Vagina (tissue), 2 donors: ENCODE measurements around the gene ABHD8. TPM values are rescaled to one million over a fixed set of nuclear protein-coding genes. Genes with fewer than 3 reads are reported as not detected.
A peak's percentile ranks its signal among the peaks of the same experiment; 100 is the strongest.

ENCODE experiments used
- DNase-seq, 2 donors: peaks; one replicate each; pipeline ENCODE4 v3.0.0-alpha.2; 2017; ENCODE audit errors: extremely low spot score in 2 of 2
- H3K27ac ChIP-seq: fragments of 200-600 bp; sonication (generic); one replicate; pipeline ENCODE4 v1.5.1; 2019
- H3K27me3 ChIP-seq: fragments of 200-600 bp; sonication (generic); one replicate; pipeline ENCODE4 v1.5.1; 2019
- H3K36me3 ChIP-seq, 2 donors: fragments of 200-600 bp; sonication (generic); one replicate each; pipeline ENCODE4 v1.5.1; 2017 to 2019
- H3K4me1 ChIP-seq: fragments of 200-600 bp; sonication (generic); one replicate; pipeline ENCODE4 v1.5.1; 2019
- H3K4me3 ChIP-seq, 2 donors: fragments of 200-600 bp; sonication (generic); 1 replicate in 1 of 2; 2 replicates in 1 of 2; pipeline ENCODE4 v1.5.1; 2016 to 2019
- H3K9me3 ChIP-seq: fragments of 200-600 bp; sonication (generic); one replicate; pipeline ENCODE4 v1.5.1; 2019
- POLR2A ChIP-seq, 2 donors: fragments of 450-650 bp; IDR thresholded peaks; one replicate each; pipeline ENCODE4 v1.6.1; 2017; ENCODE audit warnings: antibody characterized with exemption in 2 of 2, mild to moderate bottlenecking in 2 of 2, moderate library complexity in 2 of 2
- POLR2AphosphoS5 ChIP-seq, 2 donors: sonication (generic); formaldehyde crosslinking; IDR thresholded peaks; one replicate each; pipeline ENCODE4 v1.9.0; 2017; ENCODE audit warnings: antibody characterized with exemption in 2 of 2, mild to moderate bottlenecking in 2 of 2, low read depth in 1 of 2; ENCODE audit not compliant: insufficient read depth in 1 of 2
- intact Hi-C: fragments of 100-400 bp; cut with DNase I; formaldehyde crosslinking; loops from one replicate; pipeline ENCODE4 v1.15.1; 2023
- total RNA-seq: library from RNA; depleted of rRNA; stranded (reverse); fragments of >200 nt; gene quantifications from one replicate; pipeline ENCODE4 v1.2.3, GENCODE V29; 2016
- TF ChIP-seq, protein P1 (sequence below), 3 experiments: fragments of 450-650 bp in 2 of 3; fragments of 200-600 bp in 1 of 3; sonication (generic) in 1 of 3; IDR thresholded peaks; one replicate each; pipeline ENCODE4 v1.5.1; 2017 to 2019; ENCODE audit warnings: antibody characterized with exemption in 3 of 3, mild to moderate bottlenecking in 2 of 3, moderate library complexity in 2 of 3

Gene ABHD8
- total RNA-seq, 1 donor from 2014 or later, result 10.8 TPM

DNA sequence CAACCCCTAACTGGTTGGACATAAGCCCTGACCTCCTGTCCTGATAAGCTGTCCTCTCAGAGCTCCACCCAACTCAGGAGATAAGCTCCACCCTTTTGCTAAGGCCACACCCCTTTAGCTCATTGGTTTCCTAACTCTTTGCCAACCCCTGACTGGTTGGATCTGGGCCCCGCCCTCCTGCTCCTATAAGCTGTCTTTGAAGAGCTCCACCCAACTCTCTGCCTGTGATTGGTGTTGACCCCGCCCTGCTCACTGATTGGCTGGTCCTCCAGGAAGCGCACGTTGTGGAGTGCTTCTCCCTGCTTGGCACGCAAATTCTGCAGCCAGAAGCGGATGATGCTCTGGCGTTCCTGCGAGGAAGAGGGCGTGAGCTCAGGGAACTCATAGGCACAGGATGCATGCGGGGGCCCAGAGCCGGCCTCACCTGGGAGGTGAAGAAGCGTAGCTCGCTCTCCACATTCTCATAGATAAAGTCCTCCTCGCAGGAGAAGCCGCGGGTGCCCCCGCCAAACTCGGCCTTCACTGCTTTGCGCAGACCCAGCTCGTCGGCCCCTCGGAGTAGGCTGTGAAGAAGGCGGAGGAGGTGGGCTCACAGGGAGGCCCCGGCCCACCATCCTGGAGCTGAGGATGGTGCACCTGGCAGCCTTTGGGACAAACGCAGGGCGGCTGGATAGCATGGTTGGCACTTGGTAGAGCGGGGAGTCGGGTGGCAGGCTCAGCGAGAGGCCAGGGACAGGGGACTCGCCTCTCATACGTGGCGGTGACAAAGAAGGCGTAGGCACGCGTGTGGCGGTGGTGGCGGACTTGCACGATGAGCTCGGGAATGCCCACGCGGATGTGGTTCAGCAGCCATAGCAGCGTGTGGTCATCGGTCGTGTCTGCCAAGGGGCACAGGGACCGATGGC lies 29.7 kb upstream of the ABHD8 start:
- peaks cover 53% of the 10 kb centered on the region for H3K4me1 ChIP-seq
- TF ChIP-seq, protein P1, sequence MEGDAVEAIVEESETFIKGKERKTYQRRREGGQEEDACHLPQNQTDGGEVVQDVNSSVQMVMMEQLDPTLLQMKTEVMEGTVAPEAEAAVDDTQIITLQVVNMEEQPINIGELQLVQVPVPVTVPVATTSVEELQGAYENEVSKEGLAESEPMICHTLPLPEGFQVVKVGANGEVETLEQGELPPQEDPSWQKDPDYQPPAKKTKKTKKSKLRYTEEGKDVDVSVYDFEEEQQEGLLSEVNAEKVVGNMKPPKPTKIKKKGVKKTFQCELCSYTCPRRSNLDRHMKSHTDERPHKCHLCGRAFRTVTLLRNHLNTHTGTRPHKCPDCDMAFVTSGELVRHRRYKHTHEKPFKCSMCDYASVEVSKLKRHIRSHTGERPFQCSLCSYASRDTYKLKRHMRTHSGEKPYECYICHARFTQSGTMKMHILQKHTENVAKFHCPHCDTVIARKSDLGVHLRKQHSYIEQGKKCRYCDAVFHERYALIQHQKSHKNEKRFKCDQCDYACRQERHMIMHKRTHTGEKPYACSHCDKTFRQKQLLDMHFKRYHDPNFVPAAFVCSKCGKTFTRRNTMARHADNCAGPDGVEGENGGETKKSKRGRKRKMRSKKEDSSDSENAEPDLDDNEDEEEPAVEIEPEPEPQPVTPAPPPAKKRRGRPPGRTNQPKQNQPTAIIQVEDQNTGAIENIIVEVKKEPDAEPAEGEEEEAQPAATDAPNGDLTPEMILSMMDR (IDR thresholded peaks at IDR 0.05), result no peak
- no peak for TF ChIP-seq POLR2A (IDR thresholded peaks at IDR 0.05)
- TF ChIP-seq POLR2AphosphoS5 (IDR thresholded peaks at IDR 0.05; ENCODE audit: insufficient read depth in 1 of 2, low read depth in 1 of 2), result no peak
- H3K27me3 ChIP-seq, result peaks cover 7% of the 10 kb centered on the region
- DNase-seq, result no peak
- H3K9me3 ChIP-seq, result no peaks in the 10 kb centered on the region
- intact Hi-C loops, result no loop called here
- H3K36me3 ChIP-seq, result no peaks in the 10 kb centered on the region
- H3K4me3 ChIP-seq, result no peak overlapping the region
- H3K27ac ChIP-seq, result no peak overlapping the region

DNA sequence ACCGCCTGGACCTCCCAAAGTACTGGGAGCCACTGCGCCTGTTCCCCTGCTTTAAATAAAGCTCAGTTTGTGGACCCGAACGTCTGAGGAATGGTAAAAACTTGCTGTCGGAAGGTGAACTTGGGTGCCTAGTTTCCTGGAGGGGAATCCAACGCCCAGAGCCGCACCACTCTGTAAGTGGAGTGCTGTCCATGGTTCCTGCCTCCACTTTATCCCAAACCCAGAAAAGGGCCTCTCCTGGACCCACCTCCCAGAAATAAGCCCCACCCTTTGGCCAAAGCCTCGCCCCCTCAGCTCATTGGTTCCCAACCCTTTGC lies 29.1 kb upstream of the ABHD8 start:
- H3K9me3 ChIP-seq, result no peaks in the 10 kb centered on the region
- DNase-seq, result no peak
- TF ChIP-seq POLR2A (IDR thresholded peaks at IDR 0.05) (no peak), POLR2AphosphoS5 (IDR thresholded peaks at IDR 0.05; ENCODE audit: insufficient read depth in 1 of 2, low read depth in 1 of 2) (no peak)
- TF ChIP-seq, protein P1 (IDR thresholded peaks at IDR 0.05), result no peak
- H3K27me3 ChIP-seq, result peaks cover 7% of the 10 kb centered on the region
- H3K36me3 ChIP-seq, result no peaks in the 10 kb centered on the region
- H3K4me1 ChIP-seq, result peaks cover 48% of the 10 kb centered on the region
- H3K27ac ChIP-seq, result no peak overlapping the region
- intact Hi-C loops, result no loop called here
- H3K4me3 ChIP-seq, result no peak overlapping the region

DNA sequence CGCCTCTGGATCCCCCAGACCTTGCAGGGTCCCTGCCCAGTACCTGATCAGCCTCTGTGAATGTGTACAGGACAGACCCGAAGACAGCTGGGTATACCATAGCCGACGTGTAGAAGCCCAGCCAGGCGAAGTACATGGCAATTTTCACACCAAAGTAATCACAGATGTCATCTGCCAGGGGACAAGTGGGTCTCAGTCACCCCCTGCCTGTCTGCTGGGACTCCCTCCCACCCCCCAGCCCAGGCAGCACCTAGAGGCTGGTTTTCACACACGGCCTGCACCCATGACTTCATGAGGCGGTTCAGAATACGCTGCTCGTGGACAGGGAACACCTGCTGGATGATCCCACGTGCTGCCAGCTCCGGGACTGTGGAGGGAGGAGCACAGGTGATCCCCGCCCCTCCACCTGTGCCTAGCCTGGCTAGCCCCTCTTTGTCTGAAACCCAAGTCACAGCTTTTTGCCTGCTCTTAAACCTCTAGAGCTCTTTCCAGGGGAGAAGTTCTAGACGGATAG lies 27.9 kb upstream of the ABHD8 start:
- DNase-seq, result no peak
- H3K27me3 ChIP-seq, result peaks cover 7% of the 10 kb centered on the region
- no peak overlapping the region for H3K27ac ChIP-seq
- intact Hi-C loops, result no loop called here
- H3K4me3 ChIP-seq, result no peak overlapping the region
- H3K36me3 ChIP-seq, result no peaks in the 10 kb centered on the region
- peaks cover 46% of the 10 kb centered on the region for H3K4me1 ChIP-seq
- H3K9me3 ChIP-seq, result no peaks in the 10 kb centered on the region
- TF ChIP-seq POLR2A (IDR thresholded peaks at IDR 0.05), result no peak
- TF ChIP-seq POLR2AphosphoS5 (IDR thresholded peaks at IDR 0.05; ENCODE audit: insufficient read depth in 1 of 2, low read depth in 1 of 2), result no peak

DNA sequence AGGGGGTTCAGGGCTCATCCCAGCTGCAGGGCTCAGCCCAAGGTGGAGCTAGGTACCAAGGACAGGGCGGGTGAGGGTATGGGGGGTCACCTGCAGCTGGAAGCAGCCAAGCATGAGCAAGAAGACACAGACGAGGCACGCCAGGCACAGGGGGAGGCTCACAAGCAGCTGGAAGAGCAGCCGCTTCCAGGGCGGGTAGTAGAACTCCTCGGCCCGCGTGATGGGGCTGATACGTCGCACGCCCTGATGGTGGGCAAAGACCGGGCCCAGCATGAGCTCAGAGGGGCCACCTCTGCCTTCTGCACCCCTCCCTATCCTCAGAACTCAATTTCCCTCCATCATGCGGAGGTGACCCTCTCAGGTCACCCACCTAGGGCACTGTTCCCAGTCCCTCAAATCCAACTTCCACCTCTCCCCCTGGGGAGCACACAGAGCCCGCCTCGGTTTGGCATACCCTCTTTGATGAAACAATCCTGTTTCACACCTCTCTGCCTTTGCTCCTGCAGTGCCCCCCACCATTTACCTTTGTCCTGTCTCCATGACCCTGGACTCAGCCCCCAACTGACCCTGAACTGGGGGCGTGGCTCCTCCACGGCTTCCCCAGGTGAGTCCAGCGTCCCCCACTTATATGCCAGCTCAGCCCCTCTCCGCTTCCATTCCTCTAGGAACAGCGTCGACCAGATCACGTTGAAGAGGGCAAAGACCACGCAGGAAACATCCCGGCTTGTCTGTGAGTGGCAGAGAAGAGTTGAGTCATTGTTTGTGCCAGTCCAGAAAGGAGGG lies 27.2 kb upstream of the ABHD8 start:
- Histone ChIP-seq H3K27me3 (peaks cover 7% of the 10 kb centered on the region), H3K4me3 (no peak overlapping the region), H3K4me1 (peaks cover 40% of the 10 kb centered on the region), H3K9me3 (no peaks in the 10 kb centered on the region), H3K27ac (no peak overlapping the region), H3K36me3 (no peaks in the 10 kb centered on the region)
- TF ChIP-seq POLR2A (IDR thresholded peaks at IDR 0.05) (no peak), POLR2AphosphoS5 (IDR thresholded peaks at IDR 0.05; ENCODE audit: insufficient read depth in 1 of 2, low read depth in 1 of 2) (no peak)
- TF ChIP-seq, protein P1 (IDR thresholded peaks at IDR 0.05), result no peak
- DNase-seq, result no peak
- intact Hi-C loops, result no loop called here

DNA sequence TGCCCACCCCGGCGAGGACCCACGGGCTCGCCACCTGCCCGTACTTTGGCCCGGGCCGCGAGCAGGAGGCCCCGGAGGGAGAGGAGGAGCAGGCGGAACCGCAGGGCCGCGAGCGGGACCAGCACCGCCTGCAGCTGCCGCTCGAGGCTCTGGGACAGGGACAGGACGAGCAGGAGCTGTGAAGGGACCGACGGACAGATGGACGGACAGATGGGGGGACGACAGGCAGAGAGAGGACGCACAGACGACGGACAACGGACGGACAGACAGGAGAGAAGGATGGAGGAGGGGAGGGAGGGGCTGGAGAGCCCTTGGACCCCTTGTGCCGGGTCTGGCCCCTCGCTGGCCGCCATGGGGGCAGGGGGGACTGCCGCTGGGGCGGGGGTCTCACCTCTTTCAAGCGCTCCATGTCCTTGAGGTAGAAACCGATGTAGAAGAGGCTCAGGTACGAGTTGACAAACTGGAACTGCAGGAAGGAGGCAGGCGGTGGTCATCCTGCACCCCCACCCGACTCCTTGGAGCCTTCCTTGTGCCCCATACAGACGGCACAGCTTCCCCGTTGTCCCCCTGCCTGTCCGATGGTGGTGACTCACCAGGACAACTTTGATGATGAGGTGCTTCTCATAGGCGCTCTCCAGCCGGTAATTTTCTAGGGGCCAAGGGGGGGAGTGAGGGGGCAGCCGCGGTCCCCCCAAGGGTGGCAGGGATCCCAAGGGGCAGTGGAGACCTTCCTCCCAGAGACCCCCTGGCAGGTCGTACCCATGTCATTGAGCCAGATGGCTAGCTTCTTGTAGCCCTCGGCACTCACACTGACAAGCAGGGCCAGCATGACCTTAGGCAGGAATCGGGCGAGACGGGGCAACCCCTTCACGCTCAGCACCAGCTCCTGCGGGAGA lies 26.4 kb upstream of the ABHD8 start:
- Histone ChIP-seq H3K27ac (no peak overlapping the region), H3K36me3 (no peaks in the 10 kb centered on the region), H3K9me3 (no peaks in the 10 kb centered on the region), H3K4me1 (peaks cover 33% of the 10 kb centered on the region), H3K27me3 (peaks cover 7% of the 10 kb centered on the region), H3K4me3 (peak overlapping the region in 1 of 2 donors; percentile 45)
- DNase-seq, result no peak
- intact Hi-C loops, result no loop called here
- TF ChIP-seq POLR2AphosphoS5 (IDR thresholded peaks at IDR 0.05; ENCODE audit: insufficient read depth in 1 of 2, low read depth in 1 of 2) (no peak), POLR2A (IDR thresholded peaks at IDR 0.05) (no peak)
- TF ChIP-seq, protein P1 (IDR thresholded peaks at IDR 0.05), result no peak
